Activated CD4-positive, alpha-beta T cell treated with anti-CD3 and anti-CD28 coated beads, Interleukin-2, amount 50 U/mL, for 24 hours (primary cell): ENCODE data around the gene DUSP10.

Experiments used
- DNase-seq, 2 donors: peaks; one replicate each; pipeline ENCODE4 v3.0.0-alpha.2; 2020; ENCODE audit warnings: low read depth in 1 of 2, low spot score in 1 of 2

DUSP10 gene

DNA sequence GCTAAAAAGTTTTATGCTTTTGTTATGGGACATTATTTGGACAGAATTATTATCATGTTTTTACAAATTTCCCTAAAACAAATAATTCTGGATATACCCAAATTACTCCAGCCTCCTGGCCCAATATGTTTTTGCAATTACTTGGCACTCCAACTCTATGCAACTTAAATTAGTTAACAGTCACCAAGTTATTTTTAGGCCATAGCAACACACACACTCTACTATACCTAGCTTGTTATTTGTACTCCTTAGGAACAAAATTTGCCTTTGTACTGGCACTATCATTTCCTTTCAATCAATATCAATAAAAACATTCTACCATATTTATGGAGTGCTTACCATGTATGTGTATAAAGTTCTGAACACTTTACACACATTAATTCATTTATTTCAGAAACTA lies 7.7 kb downstream of the DUSP10 start:
- no peak for DNase-seq

DNA sequence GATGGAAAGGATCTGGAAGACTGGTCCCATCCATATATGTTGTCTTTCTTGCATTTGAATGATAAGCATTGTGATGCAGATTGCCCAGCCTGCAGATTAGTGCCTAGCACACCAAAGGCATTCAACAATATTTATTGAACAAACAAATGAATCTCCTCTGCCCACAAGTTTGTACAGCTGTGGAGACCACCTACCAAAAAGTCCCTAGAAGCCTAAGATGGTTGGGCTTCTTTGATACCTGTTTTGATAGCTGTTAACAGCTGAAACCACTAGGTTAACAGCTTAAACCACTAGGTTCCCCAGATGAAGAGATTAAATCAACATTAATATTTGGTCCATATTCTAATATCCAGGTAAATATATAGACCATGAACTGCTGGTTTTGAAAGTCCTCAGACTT lies 9.8 kb downstream of the DUSP10 start:
- DNase-seq = no peak

DNA sequence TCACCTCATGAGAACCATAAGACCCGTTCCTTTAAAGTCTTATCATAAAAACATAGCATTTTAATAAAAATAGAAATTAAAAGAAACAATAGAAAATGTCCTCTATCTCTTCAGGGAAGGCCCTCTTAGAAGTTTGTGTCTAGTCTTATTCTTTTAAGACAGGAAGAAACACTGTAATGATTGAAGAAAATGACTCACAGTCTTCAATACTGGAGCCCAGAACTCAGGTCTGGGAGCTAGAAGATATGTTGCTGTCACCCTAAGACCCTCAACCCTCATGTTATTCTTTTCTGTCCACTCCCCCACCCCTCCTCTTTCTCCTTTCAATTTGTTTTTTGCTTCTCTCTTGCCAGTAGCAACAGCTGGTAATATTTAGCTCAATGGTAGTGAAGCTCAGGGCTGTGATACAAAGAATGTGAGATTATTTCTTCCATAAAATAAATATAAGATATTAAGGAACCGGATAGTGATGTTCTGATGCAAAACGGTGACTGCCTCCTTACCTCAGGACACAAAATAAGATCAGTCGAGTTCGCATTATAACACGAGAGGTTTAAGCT lies 12.0 kb downstream of the DUSP10 start:
- no peak for DNase-seq

DNA sequence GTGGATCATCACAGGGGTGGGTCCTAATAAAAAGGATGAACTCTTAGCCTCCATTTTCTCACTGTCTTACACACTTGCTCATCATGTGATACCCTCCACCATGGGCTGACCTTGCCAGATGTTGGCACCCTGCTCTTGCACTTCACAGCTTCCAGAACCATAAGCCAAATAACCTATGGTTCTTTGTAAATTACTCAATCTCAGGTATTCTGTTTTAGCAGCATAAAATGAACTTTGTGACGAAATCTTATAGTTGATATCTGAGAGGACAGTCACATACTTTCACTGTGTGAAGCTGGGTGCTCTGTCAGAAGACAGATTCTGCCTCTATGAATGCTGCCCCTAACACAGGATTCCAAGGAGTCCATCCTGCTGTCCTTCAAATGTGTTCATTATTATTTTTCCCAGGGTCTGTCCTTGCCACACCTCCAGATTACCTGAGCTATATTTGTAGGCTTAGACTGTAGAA lies 13.8 kb downstream of the DUSP10 start:
- DNase-seq = no peak

DNA sequence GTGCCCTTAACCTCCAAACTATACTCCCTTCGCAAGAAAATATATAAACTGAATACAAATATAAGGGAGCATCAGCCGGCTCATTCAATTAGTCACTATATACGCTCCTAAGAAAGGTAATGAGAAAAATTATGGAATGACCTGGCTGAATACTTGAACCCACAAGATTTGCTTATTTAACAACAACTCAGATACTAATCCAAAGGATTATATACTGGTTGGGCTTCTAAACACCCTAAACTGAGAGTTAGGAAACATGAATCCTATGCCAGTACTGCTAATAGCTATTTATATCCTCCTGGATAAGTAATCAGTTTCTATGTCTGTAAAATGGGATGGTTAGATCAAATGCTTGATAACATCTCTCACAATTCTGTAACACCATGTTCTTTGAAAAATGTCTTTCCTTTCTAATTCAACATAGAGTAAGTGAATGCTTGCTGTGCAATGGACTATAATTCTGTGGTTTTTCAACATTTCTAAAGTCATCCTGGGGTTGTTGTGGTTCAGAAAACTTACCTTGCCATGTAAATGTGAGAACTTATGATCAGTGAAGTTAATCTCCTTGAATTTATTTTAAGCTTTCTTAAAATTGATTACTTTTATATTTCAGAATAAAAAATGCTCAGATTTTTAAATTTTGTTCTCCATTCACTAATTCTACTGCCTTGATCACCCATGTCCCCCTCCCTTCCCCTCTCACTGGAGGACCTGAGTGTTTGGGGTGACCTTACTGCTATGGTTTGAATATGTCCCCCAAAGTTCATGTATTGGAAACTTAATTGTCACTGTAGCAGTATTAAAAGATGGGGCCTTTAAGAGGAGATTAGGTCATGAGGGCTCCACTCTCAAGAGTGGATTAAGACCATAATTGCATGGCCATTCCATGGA lies 14.5 kb downstream of the DUSP10 start:
- no peak for DNase-seq

DNA sequence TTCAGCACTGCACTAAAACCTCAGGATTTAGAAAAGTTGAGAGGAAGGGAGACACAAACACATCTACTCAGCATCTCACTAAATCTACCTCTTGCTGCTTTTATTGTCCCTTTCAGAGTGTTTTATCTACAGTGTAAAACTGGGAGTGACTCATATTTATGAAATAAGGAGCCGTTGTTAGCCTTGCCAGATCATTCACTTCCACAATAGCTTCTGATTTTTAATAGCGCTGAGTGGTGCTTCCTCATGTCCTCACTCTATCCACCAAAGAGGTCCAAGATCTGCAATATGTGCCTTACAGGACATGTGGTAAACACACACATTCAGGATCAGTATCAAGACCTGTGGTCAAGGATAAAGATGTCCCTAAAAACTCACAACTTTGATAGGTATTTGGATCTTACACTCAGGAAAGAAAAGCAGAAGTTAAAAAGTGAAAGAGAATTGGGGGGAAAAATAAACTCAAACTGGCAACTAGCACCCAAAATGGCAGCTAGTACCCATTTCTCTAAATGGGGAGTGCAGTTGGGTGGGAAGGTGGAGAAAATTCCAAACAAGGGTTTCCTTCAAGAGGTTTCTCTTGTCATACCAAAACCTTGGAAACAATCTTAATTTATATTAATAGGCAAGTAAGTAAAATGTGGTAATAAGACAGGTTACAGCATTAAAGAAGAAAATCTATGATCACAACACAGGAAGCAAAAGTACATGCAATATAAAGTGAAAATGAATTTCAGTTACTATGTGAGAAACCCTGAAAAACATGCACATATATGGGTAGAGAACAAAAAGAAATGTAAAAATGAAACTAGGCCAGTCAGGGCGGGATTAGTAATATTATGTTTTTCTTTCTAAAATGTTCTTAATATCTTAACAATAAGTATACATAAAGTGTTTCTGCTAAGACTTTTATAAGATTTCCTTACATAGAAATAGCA lies 15.9 kb downstream of the DUSP10 start:
- no peak for DNase-seq

DNA sequence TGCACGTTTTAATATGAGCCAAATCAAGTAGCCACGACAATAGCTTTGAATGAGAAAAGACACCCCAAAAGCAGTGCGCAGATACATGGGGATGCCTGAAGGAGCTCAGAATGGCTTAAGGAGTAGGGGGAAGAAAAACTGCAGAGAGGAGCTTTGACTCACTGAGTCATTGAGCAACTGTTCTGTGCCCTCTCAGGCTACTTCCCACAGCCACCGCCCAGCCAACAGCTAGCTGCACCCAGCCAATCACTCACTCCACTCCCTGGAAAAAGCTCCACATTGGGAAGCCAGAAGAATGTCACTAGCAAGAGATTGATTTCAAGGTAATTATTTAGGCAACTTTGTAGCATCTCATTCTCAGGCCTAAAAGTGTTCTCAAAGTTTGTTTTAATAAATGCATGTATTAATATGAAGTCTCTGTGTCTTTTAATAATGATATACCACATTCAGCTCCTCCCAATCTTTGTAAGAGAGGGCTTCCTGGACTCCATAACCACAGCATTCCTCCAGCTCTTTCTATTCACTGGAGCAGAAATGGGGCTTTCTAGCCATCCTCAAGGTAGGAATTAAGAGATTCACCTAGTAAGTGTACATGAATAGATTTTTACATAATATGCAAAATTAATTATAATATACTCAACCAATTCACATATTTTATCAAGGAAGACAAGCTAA lies 16.8 kb downstream of the DUSP10 start:
- DNase-seq = no peak

DNA sequence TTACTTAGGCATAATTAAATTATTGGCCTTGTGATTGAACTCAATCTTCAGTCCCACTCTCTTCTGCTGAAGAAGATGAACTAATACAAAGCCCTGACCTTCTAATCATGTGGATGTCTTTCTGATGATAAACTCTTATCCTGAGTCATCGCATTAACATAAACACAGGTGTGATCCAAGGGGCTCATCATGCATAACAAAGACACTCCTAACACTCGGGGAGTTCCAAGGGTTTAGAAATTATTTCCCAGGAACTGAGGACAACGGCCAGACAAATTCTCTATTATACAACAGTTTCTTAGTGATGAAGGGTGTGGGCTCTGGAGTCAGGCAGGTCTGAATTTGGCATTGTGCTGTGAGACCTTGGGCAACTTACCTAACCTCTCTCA lies 18.0 kb downstream of the DUSP10 start:
- DNase-seq = no peak

DNA sequence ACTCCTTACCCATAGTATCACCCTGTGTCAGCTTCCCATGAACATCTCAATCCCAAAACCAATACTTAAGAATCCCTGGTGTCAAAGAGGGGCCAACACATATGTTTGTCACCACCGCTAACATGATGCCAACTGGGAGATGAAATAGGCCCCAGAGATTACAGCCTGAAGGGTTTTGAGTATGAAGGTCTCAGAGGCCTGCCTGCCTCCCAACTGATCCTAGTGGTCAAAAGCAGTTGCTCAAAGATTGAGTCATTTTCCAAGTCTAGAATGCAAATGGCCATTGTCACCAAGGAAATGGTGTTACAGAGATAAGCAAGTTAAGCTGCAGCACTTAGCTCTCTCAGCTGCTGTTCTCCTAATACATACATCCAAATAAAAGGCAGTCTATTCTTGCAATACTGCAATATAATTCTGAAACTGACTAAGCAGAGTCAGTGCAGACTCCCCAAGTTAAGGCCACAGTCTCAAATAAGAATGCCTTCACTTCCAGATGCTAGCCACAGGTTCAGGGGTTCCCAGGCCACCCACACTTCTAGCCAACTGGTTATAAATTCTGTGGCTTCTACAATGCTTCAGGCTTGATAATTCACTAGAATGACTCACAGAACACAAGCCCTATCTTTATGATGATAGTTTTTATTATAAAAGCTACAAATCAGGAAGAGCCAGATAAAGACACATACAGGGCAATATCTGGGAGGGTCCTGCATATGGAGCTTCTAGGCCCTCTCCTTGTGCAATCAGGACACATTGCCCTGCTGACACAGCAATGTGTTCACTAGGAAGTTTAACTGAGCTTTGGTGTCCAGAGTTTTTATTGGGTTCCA lies 18.7 kb downstream of the DUSP10 start:
- DNase-seq = no peak

DNA sequence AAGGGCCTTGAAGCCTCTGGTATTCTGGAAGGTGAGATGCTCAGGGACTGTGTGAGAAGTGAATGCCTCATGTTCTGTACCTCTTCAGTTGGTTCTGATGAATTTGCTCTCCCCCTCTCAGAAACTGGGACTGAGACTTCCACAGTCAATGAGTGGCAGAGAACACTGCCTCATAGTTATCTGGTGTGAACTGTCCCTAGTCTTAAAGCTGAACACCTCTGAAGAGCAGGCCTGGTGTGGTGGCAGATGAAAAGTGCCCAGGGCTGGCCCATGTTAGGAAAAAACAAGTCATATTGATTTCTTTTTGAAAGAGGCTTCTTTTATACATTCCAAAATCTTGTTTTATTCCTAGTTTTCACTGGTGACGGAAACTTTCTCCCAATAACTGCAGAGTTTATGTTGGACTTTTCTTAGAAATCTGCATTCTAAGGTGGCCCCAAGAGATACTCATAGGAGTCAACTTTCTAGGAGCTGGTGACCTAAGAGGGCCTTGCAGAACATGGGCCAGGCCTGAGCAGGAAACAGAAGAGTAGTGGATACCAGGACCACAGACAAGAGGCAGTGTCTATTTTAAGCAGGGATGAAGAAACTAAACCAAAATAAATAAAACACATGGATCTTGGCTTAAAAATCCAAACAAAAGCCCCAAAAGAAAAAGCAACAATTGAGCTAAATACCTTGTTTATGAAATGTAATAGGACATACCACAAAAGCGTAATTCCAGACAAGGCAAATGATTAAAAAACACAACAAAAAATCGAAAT lies 19.5 kb downstream of the DUSP10 start:
- DNase-seq = no peak

DNA sequence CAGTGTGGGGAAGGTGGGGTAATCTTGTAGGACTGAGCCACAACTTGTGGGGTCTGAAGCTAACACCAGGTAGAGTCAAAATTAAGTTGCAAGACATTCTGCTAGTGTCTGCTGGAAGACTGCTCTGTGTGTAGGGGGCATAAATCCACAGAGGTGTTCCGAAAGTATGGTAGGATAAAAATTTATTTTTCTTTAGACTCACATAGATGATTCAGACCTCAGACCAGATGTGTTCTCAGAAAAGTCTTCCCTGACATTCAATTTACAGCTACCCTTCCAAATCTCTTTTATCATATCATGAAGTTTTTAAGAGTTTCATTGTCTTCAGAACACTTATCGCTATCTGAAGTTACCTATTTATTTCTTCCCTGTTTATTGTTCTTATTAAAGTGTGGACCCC lies 21.3 kb downstream of the DUSP10 start:
- no peak for DNase-seq

DNA sequence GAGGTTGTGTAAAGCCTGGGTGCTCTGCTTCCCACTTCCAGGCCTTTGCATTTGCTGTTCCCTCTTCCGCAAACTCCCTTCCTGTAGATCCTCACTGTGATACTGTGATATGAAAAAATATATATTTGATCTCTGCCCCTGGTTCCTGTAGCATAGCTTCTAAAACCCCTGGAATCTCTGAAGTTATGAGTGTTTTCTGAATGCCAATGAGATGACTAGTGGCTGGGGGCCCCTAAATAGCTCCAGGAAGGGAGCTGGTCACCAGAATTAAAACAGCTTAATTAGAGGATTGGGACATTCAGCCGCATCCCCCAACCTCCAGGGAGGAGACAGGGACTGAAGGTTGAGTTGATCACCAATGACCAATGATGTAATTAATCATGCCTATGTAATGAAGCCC lies 21.9 kb downstream of the DUSP10 start:
- DNase-seq = no peak

DNA sequence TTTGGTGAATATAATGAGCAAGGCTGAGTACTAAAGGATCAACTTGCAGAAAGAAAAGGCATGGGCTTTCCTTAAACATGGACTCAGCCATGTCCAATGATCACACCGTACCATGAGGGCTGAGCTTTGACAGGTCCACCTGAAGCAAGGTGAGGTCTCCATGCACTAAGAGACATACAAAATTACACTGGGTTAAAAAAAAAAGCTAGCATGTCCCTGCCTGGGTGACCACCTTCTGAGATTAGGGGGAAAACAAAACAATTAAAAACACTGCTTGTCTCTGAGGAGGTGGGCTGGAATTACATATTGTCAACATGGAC lies 22.7 kb downstream of the DUSP10 start:
- DNase-seq = no peak

DNA sequence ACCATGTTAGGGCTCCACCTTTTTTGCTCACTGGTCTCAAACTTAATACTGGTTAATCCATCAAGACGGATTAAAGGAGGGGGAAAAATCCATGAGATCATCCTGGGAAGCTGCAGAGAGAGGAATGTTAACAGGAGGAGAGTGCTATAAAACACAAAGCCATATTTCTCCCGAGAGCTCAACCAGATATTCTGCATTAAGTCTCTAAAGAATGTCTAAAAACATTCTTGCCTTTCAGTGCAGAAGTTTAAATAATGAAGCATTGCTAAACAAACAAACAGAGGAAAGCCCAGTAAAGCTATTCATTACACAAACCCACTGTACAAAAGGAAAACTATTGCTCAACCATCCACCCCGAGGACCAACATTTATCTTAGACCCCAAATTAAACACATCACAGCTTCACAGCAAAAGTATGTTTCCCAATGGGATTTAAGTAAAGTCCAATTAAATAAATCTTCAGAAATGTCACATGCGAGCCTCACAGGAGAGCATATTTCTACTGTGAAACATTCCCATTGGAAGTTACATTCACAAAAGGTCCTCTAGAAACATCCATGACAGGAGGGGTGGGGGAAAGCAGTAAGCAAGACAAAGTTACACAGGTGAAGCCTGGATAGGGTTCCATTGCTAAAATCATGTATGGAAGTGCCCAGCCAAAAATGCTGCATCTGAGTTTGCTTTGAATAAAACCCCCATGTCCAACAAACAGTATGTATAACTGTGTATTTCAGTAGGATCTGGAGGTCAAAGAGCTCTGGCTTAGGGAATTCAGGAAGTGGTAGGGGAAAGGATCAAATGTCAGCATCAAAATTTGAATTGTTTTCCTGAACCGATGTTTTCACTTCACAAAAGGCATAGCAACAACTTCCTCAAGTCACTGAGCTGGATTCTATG lies 23.3 kb downstream of the DUSP10 start:
- DNase-seq = no peak

DNA sequence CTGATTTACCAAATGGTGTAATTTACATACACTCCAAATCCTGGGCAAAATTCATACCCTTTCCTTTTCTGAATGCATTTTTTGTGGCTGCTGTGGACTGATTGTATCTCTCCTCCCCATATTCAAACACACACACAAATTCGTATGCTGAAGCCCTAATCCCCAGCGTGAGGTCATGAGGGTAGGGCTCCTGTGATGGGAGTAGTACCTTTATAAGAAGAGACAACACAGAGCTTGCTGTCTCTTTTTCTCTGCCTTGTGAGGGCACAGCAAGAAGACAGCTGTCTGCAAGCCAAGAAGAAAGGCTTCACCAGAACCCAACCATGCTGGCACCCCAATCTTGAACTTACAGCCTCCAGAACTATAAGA lies 24.4 kb downstream of the DUSP10 start:
- no peak for DNase-seq

DNA sequence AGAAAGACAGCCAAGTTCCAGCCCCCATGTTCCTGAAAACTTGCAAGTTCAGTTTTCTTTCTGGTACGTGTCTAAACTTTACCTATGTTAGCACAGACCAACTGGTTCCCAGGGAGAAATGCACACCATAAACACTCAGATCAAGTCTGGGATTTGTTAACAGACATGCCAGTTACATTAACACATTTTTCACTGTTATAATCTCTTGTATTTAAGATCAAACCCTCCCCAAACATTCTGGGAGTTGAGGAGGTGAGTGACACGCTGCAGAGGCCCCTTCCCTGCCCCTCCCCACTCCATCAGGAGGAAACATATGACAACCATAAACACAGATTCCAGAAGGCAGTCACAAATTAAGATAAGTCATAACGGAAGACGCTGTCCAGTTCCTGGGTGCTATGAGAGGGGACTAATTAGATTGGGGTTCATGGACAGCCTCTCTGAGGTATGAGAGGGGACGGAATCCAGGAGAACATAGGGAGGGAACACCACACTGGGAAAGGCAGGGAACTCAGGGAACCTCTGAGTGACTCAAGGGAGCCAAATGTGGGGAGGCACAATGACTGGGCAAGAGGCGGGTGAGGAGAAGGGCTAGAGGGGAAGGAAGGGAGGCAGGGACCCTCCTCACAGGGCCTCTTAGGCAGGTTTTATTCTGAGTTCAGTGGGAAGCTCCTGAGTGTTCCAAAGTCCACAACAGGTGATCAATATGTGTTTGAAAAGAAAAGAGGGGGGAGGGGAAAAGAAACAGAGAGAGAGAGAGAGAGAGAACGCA lies 25.0 kb downstream of the DUSP10 start:
- no peak for DNase-seq

DNA sequence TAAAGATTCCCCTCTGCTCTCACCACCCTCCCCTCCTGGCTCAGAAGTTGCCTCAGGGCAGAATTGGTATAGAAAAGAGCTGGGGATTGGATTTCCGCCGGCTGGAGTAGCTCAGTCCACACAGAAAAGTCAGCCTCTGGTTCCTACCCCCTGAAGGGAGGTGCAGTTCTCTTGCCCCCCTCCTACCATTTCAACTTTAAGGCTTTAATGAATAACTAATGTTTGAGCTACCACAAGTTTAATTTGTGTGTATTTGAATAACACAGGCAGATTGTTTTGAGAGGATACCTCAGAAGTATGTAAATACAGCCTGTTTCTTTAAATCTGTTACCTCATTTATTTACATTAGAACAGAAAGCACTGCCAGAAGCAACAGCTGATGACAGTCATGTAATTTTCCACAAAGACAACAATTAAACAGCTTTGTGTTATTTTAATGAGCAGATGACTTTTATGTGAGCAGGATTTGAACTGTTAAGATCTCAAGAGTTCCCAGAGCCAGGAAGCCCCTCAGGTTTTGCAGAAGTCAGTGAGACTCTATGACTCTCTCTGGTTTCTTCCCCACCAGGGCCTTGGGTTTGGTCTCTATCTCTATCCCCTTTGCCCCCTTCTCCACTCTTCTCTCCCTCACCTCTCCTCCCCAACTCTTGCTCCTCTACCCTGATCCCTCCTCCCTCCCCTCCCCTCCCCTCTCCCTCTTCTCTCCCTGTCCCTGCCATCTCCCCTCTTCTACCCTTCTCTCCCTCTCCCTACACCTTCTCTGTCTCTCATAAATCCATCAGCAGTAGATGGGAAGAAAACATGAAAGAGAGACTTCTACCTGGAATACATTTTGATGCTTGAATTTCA lies 26.3 kb downstream of the DUSP10 start:
- DNase-seq = no peak
